Fibroblast of pulmonary artery (primary cell): ENCODE measurements around the gene C10orf62.

ENCODE experiments used
- DNase-seq: peaks from one replicate; pipeline ENCODE4 v3.0.0-alpha.2; 2010; ENCODE audit warnings: low read depth
- H3K4me3 ChIP-seq: replicated peaks from 2 replicates; pipeline ENCODE4 v1.5.1; 2011; ENCODE audit warnings: low read depth, mild to moderate bottlenecking, control low read depth, low read length, moderate library complexity
- CTCF ChIP-seq: IDR thresholded peaks from 2 replicates; pipeline ENCODE4 v1.5.1; 2011; ENCODE audit warnings: mild to moderate bottlenecking, control low read depth, low read length, inconsistent platforms; ENCODE audit errors: missing control alignments

C10orf62 gene

GRCh38 chr10:97577701-97578100, 11.8 kb upstream of the C10orf62 start:
- no peak for DNase-seq
- H3K4me3 ChIP-seq, result no peak overlapping the region
- TF ChIP-seq CTCF, result no peak

- TF ChIP-seq CTCF, result no peak
- DNase-seq, result no peak
- peak overlapping the region; percentile 5 for H3K4me3 ChIP-seq
Measured at GRCh38 chr10:97578171-97578844, 11.2 kb upstream of the C10orf62 start.

- no peak for TF ChIP-seq CTCF
- H3K4me3 ChIP-seq, result no peak overlapping the region
- no peak for DNase-seq
Measured at GRCh38 chr10:97580421-97581367, 8.8 kb upstream of the C10orf62 start.

- no peak for DNase-seq
- no peak for TF ChIP-seq CTCF
- no peak overlapping the region for H3K4me3 ChIP-seq
Measured at GRCh38 chr10:97582169-97582568, 7.4 kb upstream of the C10orf62 start.

- DNase-seq, result no peak
- no peak for TF ChIP-seq CTCF
- no peak overlapping the region for H3K4me3 ChIP-seq
Measured at GRCh38 chr10:97583476-97583875, 6.0 kb upstream of the C10orf62 start.

- DNase-seq, result peak; percentile 60
- no peak within 1 kb of the TSS for H3K4me3 ChIP-seq
- TF ChIP-seq CTCF, result no peak
Measured at GRCh38 chr10:97584060-97584797, 5.3 kb upstream of the C10orf62 start, which contains the start of gene HOGA1. TSS of gene HOGA1 (plus strand) at chr10:97584389. CDS start at chr10:97584704, 315 bp downstream.
